Measurements from ENCODE around the gene PPFIBP2.

The PPFIBP2 gene

DNA sequence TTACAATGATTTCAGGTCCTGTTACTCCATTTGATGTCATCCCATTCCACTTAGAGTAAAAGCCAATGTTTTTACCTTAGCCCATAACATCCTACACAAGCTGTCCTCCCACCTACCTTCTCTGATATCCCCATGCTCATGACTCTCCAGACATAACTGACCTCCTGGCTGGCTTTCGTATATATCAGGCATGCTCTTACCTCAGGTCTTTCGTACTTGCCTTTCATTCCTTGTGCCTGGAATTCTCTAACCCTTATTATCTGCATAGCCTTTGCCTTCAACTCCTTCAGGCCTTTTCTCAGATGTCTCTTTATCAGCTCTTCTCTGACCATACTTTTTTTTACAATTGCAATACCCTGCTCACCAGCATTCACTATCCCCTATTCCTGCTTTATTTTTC lies 169.8 kb downstream of the PPFIBP2 start:
- DNase-seq = no peak

DNA sequence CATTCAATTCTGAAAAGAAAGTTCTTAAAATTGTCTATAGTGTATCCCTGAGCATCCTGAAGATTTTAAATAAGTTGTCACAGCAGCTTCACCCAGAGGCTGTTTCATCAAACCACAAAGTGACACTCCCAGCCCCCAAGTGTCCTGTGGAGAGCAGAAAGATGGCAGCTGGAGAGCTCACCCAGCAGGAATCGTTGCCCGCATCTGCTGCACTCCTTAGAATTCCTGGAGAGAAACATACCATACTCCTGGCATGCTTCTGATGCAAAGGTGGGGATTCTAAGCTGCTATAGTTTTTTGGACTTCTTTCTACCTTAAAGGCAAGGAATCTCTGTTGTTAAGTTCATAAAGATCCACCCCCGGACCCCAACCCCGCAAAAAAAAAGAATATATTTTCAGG lies 173.0 kb downstream of the PPFIBP2 start:
- no peak for DNase-seq

DNA sequence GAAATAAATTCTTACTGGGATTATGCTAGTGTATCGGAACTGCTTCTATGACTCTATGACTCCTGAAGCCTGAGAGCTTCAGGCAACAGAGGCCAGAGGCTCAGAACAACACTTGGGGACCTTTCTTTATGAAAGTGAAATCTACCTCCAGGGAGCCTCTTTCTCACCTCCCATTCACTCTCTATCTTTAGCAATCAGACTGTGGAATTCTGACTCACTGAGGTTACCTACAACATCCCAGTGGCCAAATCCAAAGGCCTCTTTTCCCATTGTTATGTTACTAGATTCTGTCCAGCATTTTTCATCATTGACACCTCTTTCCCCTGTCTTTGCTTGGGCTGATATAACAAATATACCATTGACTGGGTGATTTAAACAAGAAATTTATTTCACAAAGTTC lies 173.6 kb downstream of the PPFIBP2 start:
- DNase-seq = no peak

DNA sequence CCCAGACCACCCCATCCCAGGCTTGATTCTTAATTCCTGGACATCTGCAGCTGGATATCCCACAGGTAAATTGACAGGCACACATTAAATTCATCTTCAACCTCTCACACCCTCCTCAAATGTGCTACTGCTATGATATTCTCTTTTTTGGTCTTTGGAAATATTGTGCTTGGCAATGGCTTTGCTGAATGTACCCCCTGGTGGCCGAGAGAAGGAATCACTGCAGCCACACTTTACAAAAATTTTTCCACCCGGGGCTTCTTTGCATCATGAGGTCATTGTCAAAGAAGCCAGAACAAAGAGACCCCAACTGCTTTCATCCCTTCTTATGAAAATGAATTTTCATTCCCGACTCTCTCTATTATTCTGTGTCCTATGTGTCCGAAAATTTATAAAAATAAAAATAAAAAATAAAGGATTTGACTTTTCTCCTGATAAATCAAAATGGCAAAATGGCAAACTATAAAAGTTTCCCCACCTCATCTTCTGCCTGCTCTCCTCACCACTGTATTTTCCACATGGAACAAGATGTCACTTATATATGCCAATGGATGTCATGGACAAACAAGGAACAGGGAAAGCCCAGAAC lies 174.5 kb downstream of the PPFIBP2 start:
- DNase-seq = peak in 6 of 56 donors; percentile 9 to 54 (median 14)

DNA sequence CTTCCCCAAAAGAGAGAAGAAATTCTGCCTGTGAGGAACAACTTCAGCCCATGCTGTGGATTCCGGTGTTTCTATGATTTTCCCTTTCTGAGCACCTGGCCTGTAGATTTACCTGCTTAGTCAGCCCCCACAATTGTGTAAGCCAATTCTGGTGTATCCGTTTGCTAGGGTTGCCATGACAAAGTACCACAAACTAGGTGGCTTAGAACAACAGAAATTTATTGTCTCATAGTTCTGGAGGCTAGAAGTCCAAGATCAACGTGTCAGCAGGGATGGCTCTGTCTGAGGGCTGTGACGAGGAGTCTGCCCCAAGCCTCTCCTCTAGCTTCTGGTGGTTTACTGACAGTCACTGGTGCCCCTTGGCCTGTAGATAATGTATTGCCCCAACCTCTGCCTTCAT lies 175.4 kb downstream of the PPFIBP2 start:
- DNase-seq = no peak

DNA sequence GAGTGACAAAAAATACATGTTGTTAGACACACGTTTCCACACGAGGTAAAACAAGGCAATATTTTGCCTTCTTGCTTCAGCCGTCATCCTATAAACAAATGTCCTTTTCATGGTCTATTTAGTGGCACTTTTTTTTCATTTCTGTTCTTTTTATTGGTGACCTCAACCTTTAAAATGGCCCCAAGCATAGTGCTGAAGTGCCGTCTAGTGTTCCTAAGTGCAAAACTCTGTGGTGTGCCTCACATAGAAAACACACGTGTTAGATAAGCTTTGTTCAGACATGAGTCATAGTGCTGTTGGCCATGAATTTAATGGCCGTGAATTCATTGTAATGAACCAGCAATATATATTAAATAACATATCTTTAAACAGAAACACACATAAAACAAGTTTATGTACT lies 176.8 kb downstream of the PPFIBP2 start:
- peak in 1 of 56 donors; percentile 8 for DNase-seq

DNA sequence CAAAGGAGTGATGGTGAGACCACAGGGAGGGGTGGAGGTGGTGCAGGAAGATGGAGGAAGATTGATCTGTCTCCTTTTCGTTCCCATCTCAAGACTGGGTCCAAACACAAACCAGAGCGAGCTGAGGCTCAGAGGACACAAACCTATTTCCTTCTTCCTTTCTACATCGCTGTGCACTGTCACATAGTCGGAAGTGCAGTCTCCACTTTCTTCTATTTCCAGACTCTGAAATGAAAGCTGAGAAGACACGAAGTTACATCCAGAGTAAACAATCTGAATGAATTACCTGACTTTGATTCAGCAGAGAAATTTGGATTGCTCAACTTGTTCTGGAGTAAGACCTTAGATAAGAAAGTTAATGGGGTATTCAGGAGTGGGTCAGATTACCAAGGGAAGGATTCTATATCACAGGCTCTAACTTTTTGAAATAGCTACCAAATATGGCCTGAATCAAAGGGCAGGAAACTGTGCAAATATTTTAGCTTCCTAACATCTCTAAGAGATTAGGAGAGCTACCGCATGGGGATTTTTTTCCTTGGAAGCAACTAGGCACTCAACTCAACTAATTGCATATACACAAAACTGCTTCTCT lies 178.1 kb downstream of the PPFIBP2 start:
- no peak for DNase-seq

DNA sequence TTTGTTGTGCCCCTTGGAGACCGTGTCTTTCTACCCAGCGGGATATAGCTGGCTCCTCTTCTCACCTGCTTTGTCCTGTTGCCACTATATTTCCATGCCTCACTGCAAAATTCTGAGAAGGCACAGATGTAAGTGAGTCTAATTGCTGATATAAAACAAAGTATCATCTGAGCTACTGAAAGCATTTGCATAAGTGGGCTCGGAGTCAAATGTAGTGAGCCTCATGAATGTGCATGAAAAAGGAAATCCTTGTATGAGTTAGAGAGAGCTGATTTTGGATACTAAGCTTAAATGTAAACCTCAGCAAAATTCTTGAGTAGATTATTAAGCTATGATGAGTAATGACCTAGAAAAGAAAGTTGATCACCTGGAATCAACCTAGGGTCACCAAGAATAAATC lies 178.6 kb downstream of the PPFIBP2 start:
- DNase-seq = no peak

DNA sequence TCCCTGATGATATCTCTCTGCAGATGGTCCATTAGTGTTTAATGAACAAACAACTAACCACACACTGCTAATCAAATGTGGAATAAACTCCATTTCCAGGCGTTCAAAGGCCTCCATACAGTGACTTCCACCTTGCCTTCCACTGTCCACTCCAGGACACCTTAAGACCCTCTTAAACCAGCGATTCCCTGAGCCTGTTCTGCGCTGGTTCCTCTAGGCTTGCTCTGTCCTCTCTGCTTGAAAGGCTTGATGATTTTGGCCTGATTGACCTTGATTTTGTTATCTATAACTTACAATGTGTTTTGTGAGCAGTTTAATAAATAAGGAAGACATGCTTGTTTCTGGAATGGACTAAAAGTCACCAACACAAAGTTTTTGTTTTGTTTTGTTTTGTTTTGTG lies 180.4 kb downstream of the PPFIBP2 start:
- no peak for DNase-seq

DNA sequence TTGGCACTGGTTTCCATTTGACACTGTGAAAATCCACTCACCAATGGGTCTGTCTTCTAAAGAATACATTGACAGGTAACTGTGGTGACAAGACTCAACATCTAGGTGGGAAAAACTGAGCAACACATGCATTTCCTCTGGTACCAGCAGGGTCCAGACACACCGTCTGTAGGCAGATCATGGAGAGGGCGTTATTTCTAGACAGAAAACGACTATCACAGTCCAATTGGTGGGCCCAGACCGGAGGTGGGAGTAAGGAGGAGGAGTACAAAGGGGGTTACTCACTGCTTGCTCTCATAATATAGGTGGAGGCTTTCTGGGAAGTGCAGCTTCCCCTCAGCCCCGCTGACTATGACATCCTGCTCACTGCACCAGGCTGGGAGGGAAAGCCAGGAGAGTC lies 182.6 kb downstream of the PPFIBP2 start:
- DNase-seq = no peak
